ENCODE data around the gene MEP1A.
"Not testable (repeated sequence)": the region's sequence is repeated elsewhere in the genome, so short reads cannot be mapped to it uniquely, and the experiment has no call there.

The MEP1A gene

GRCh38 chr6:46845126-46845525 is 51.9 kb downstream of the MEP1A start:
- DNase-seq (ENCODE audit: low read depth, low spot score): no peak
- H3K4me1 ChIP-seq (ENCODE audit: insufficient read depth, insufficient read length): no peaks in the 10 kb centered on the region
- H3K9me3 ChIP-seq (ENCODE audit: insufficient read depth, low read length): peaks cover 17% of the 10 kb centered on the region
- peaks cover 4% of the 10 kb centered on the region for H3K27me3 ChIP-seq (ENCODE audit: insufficient read depth, insufficient read length)
- H3K36me3 ChIP-seq (ENCODE audit: insufficient read depth, insufficient read length, low read length): no peaks in the 10 kb centered on the region
- TF ChIP-seq YY1 (IDR thresholded peaks at IDR 0.05; ENCODE audit: insufficient read depth, insufficient read length) (no peak), SUZ12 (IDR thresholded peaks at IDR 0.05; ENCODE audit: extremely low read depth, insufficient read depth, insufficient read length) (no peak), ZNF274 (IDR thresholded peaks at IDR 0.05; ENCODE audit: low read depth, low read length) (no peak)
- no peak overlapping the region for H3K4me3 ChIP-seq (ENCODE audit: insufficient read length, low read depth)
- H3K9ac ChIP-seq (ENCODE audit: insufficient read length, low read depth): no peak overlapping the region

GRCh38 chr6:46848684-46849360 is 55.6 kb downstream of the MEP1A start:
- DNase-seq (ENCODE audit: low read depth, low spot score): peak; percentile 75

GRCh38 chr6:46849361-46849690 is 56.1 kb downstream of the MEP1A start:
- no peak overlapping the region for H3K9ac ChIP-seq (ENCODE audit: insufficient read length, low read depth)
- no peaks in the 10 kb centered on the region for H3K4me1 ChIP-seq (ENCODE audit: insufficient read depth, insufficient read length)
- no peak overlapping the region for H3K4me3 ChIP-seq (ENCODE audit: insufficient read length, low read depth)
- TF ChIP-seq YY1 (IDR thresholded peaks at IDR 0.05; ENCODE audit: insufficient read depth, insufficient read length) (no peak), ZNF274 (IDR thresholded peaks at IDR 0.05; ENCODE audit: low read depth, low read length) (no peak), SUZ12 (IDR thresholded peaks at IDR 0.05; ENCODE audit: extremely low read depth, insufficient read depth, insufficient read length) (no peak)
- no peaks in the 10 kb centered on the region for H3K36me3 ChIP-seq (ENCODE audit: insufficient read depth, insufficient read length, low read length)
- H3K27me3 ChIP-seq (ENCODE audit: insufficient read depth, insufficient read length): peaks cover 4% of the 10 kb centered on the region
- no peak for DNase-seq (ENCODE audit: low read depth, low spot score)
- H3K9me3 ChIP-seq (ENCODE audit: insufficient read depth, low read length): no peaks in the 10 kb centered on the region

More at GRCh38 chr6:46848684-46849360, 55.6 kb downstream of the MEP1A start:
- H3K27me3 ChIP-seq (ENCODE audit: insufficient read depth, insufficient read length): peaks cover 4% of the 10 kb centered on the region
- H3K36me3 ChIP-seq (ENCODE audit: insufficient read depth, insufficient read length, low read length): no peaks in the 10 kb centered on the region
- TF ChIP-seq YY1 (IDR thresholded peaks at IDR 0.05; ENCODE audit: insufficient read depth, insufficient read length) (no peak), SUZ12 (IDR thresholded peaks at IDR 0.05; ENCODE audit: extremely low read depth, insufficient read depth, insufficient read length) (no peak), ZNF274 (IDR thresholded peaks at IDR 0.05; ENCODE audit: low read depth, low read length) (no peak)
- H3K9me3 ChIP-seq (ENCODE audit: insufficient read depth, low read length): no peaks in the 10 kb centered on the region; the same call in 1 of the 2 replicates
- no peaks in the 10 kb centered on the region for H3K4me1 ChIP-seq (ENCODE audit: insufficient read depth, insufficient read length)
- H3K4me3 ChIP-seq (ENCODE audit: insufficient read length, low read depth): no peak overlapping the region
- peak overlapping the region; percentile 21 for H3K9ac ChIP-seq (ENCODE audit: insufficient read length, low read depth)

- TF ChIP-seq YY1 (IDR thresholded peaks at IDR 0.05; ENCODE audit: insufficient read depth, insufficient read length) (no peak), SUZ12 (IDR thresholded peaks at IDR 0.05; ENCODE audit: extremely low read depth, insufficient read depth, insufficient read length) (no peak), ZNF274 (IDR thresholded peaks at IDR 0.05; ENCODE audit: low read depth, low read length) (no peak)
- H3K36me3 ChIP-seq (ENCODE audit: insufficient read depth, insufficient read length, low read length): no peaks in the 10 kb centered on the region
- no peak for DNase-seq (ENCODE audit: low read depth, low spot score)
- no peak overlapping the region for H3K4me3 ChIP-seq (ENCODE audit: insufficient read length, low read depth)
- H3K27me3 ChIP-seq (ENCODE audit: insufficient read depth, insufficient read length): peaks cover 4% of the 10 kb centered on the region
- H3K4me1 ChIP-seq (ENCODE audit: insufficient read depth, insufficient read length): no peaks in the 10 kb centered on the region
- H3K9me3 ChIP-seq (ENCODE audit: insufficient read depth, low read length): no peaks in the 10 kb centered on the region
- no peak overlapping the region for H3K9ac ChIP-seq (ENCODE audit: insufficient read length, low read depth)
Measured at GRCh38 chr6:46850792-46851191, 57.6 kb downstream of the MEP1A start.

- DNase-seq (ENCODE audit: low read depth, low spot score); H3K9me3 ChIP-seq (ENCODE audit: insufficient read depth, low read length); H3K36me3 ChIP-seq (ENCODE audit: insufficient read depth, insufficient read length, low read length); H3K27me3 ChIP-seq (ENCODE audit: insufficient read depth, insufficient read length); H3K9ac ChIP-seq (ENCODE audit: insufficient read length, low read depth); H3K4me1 ChIP-seq (ENCODE audit: insufficient read depth, insufficient read length); H3K4me3 ChIP-seq (ENCODE audit: insufficient read length, low read depth): not testable (repeated sequence)
Measured at GRCh38 chr6:46851576-46851975, 58.4 kb downstream of the MEP1A start.

GRCh38 chr6:46855966-46856365 is 62.8 kb downstream of the MEP1A start:
- not testable (repeated sequence) for H3K9me3 ChIP-seq (ENCODE audit: insufficient read depth, low read length); DNase-seq (ENCODE audit: low read depth, low spot score); H3K9ac ChIP-seq (ENCODE audit: insufficient read length, low read depth); H3K27me3 ChIP-seq (ENCODE audit: insufficient read depth, insufficient read length); H3K36me3 ChIP-seq (ENCODE audit: insufficient read depth, insufficient read length, low read length); H3K4me3 ChIP-seq (ENCODE audit: insufficient read length, low read depth); H3K4me1 ChIP-seq (ENCODE audit: insufficient read depth, insufficient read length)

- H3K36me3 ChIP-seq (ENCODE audit: insufficient read depth, insufficient read length, low read length): no peaks in the 10 kb centered on the region
- H3K27me3 ChIP-seq (ENCODE audit: insufficient read depth, insufficient read length): no peaks in the 10 kb centered on the region
- TF ChIP-seq YY1 (IDR thresholded peaks at IDR 0.05; ENCODE audit: insufficient read depth, insufficient read length): no peak
- TF ChIP-seq SUZ12 (IDR thresholded peaks at IDR 0.05; ENCODE audit: extremely low read depth, insufficient read depth, insufficient read length): no peak
- TF ChIP-seq ZNF274 (IDR thresholded peaks at IDR 0.05; ENCODE audit: low read depth, low read length): no peak
- no peak overlapping the region for H3K9ac ChIP-seq (ENCODE audit: insufficient read length, low read depth)
- no peak for DNase-seq (ENCODE audit: low read depth, low spot score)
- no peaks in the 10 kb centered on the region for H3K9me3 ChIP-seq (ENCODE audit: insufficient read depth, low read length)
- no peaks in the 10 kb centered on the region for H3K4me1 ChIP-seq (ENCODE audit: insufficient read depth, insufficient read length)
- no peak overlapping the region for H3K4me3 ChIP-seq (ENCODE audit: insufficient read length, low read depth)
Measured at GRCh38 chr6:46862381-46862780, 69.2 kb downstream of the MEP1A start.

- H3K27me3 ChIP-seq (ENCODE audit: insufficient read depth, insufficient read length): no peaks in the 10 kb centered on the region
- H3K9me3 ChIP-seq (ENCODE audit: insufficient read depth, low read length): no peaks in the 10 kb centered on the region
- no peak overlapping the region for H3K9ac ChIP-seq (ENCODE audit: insufficient read length, low read depth)
- H3K4me1 ChIP-seq (ENCODE audit: insufficient read depth, insufficient read length): no peaks in the 10 kb centered on the region
- no peak for TF ChIP-seq YY1 (IDR thresholded peaks at IDR 0.05; ENCODE audit: insufficient read depth, insufficient read length)
- H3K4me3 ChIP-seq (ENCODE audit: insufficient read length, low read depth): no peak overlapping the region
- DNase-seq (ENCODE audit: low read depth, low spot score): no peak
- no peaks in the 10 kb centered on the region for H3K36me3 ChIP-seq (ENCODE audit: insufficient read depth, insufficient read length, low read length)
Measured at GRCh38 chr6:46863791-46864190, 70.6 kb downstream of the MEP1A start.

Data from NT2/D1 (cell line).